Astrocyte of the spinal cord (primary cell): Measurements from ENCODE around the gene TANK.
A peak's percentile ranks its signal among the peaks of the same experiment; 100 is the strongest.

ENCODE experiments used
- DNase-seq: peaks from one replicate; pipeline ENCODE4 v3.0.0; 2011; ENCODE audit warnings: low read depth, low spot score
- H3K4me3 ChIP-seq: 2 replicates; pipeline ENCODE4 v1.5.1; 2011; ENCODE audit warnings: low read depth, mild to moderate bottlenecking, low read length, moderate library complexity
- CTCF ChIP-seq: IDR thresholded peaks from 2 replicates; pipeline ENCODE4 v1.5.1; 2012; ENCODE audit warnings: low read depth, mild to moderate bottlenecking, low read length, inconsistent platforms
- in situ Hi-C: cut with HindIII; loops from 2 replicates; pipeline ENCODE4 v1.10.0; 2017; ENCODE audit warnings: low sequenced_read_pairs

The TANK gene

DNA sequence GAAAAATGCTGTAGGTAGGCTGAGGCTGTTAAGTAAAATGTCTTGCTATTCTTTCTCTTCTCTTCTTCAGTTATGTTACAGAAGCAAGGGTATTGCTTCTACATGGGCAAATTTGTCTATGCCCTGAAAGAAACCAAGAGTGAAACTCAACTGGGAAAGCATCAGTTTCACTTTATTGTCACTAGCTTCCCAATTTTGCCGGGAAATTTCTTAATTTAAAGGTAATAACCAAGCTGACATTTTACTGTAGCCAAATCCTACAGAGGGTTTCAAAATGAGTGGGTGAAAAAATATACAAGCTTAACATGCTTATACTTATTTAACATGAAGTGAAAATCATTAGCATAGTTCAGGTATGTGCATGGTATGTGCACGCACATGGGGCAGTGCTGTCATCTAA is 3.2 kb downstream of the TANK start:
- in situ Hi-C loops: no loop called here
- TF ChIP-seq CTCF: no peak
- no peak for DNase-seq
- H3K4me3 ChIP-seq: no peak overlapping the region

DNA sequence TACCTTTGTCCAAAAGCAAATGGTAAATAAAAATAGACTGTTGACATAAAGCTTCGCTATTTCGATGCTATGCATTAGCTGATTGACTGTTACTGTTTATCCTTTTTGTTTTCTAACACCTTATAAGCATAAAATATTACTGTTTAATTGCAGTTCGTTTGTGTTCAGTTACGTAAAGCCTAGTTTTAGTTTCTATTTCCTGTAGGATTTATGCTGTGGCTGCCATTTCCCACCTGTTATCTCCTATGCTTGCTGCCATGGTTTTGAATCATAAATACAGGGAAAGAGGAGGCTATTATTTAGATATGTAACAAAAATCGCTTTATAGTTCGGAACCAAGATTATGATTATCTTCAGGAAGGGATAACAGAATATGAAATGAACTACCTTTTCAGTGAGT is 3.9 kb downstream of the TANK start:
- no peak for TF ChIP-seq CTCF
- in situ Hi-C loops: no loop called here
- no peak overlapping the region for H3K4me3 ChIP-seq
- no peak for DNase-seq

DNA sequence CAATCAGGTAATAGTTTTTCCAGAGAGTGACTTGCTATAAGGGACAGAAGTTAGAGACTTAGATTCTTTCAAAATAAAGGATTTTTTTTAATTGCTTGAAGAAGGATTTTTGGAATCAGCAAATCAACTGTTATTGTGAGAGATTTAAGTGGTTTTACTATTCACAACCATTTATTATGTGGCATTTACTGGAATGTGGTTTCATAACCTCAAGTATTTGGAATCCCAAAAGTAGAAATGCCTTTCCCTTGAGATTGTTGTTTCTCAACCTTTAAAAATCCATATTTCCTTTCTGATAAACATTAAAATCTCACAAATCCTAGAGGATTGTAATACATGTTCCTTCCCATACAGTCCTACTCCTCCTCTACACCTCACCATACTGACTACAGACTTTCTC is 5.0 kb downstream of the TANK start:
- in situ Hi-C loops: no loop called here
- no peak overlapping the region for H3K4me3 ChIP-seq
- DNase-seq: peak; percentile 69
- no peak for TF ChIP-seq CTCF

- DNase-seq: no peak
- in situ Hi-C loops: no loop called here
- H3K4me3 ChIP-seq: no peak overlapping the region
- TF ChIP-seq CTCF: no peak
Observed at GRCh38 chr2:161165811-161166210, 5.6 kb downstream of the TANK start.

DNA sequence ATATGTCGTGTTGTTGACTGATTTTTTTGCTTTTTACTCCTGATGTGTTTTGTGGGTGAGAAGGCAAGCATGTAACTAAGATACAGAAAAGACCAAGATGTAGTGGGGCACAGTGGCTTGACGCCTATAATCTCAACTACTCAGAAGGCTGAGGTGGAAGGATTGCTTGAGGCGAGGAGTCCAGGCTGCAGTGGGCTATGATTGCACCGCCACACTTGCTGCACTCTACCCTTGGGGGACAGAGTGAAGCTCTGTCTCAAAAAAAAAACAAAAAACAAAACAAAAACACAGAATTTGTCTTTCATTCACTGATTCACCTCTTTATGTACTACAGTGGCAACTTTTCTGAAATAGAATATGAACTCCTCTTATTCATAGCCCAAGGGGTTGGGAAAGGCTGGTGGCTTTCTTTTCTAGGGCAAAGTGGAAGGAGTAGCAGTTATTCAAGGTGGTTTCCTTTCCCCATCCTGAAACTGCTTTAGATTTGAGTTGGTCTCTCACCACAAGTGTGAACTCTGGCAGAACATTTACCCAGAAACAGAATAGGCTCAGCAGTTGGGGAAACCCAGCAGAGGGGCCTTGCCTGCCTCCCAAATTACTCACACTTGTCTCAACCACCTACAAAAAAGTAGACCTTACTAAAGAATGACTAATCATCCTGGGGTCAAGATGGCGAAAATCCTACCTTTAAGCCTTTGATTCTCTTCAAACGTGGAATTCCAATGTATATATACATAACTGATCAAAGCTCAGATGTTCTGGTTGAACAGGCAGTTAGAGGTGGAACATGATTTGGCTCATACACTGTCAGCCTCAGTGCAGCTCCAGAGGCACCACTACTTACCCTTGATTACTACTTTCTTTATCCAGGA is 6.5 kb downstream of the TANK start:
- in situ Hi-C loops: no loop called here
- DNase-seq: peak; percentile 55
- no peak for TF ChIP-seq CTCF
- no peak overlapping the region for H3K4me3 ChIP-seq

DNA sequence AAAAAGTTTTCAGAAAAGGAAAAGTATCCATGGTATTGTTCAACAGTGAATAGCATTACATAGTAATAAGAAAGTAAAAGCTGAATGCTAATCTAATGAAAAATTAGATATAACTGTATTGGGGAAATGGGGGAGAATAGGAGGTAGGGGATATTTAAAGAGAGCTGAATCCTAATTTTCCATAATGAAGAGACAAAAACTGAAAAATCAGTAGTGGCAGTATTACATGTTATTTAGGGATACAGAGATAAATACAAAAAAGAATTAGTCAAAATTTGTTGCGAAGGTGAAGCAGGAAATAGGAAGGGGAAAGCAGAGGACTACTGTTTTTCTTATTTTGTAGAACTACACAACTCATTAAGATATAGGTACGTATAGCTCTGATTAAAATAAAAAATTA is 9.1 kb downstream of the TANK start:
- DNase-seq: no peak
- no peak overlapping the region for H3K4me3 ChIP-seq
- in situ Hi-C loops: no loop called here
- TF ChIP-seq CTCF: no peak

GRCh38 chr2:161170377-161170776 is 10.1 kb downstream of the TANK start:
- in situ Hi-C loops: no loop called here
- no peak for DNase-seq
- no peak overlapping the region for H3K4me3 ChIP-seq
- no peak for TF ChIP-seq CTCF
